Renal pelvis (tissue), 4 donors: ENCODE data around the gene SPOCK3. TPM values are rescaled to one million over a fixed set of nuclear protein-coding genes. Genes with fewer than 3 reads are reported as not detected.
"Not testable (repeated sequence)": the region's sequence is repeated elsewhere in the genome, so short reads cannot be mapped to it uniquely, and the experiment has no call there.

ENCODE experiments used
- DNase-seq: peaks from one replicate; pipeline ENCODE4 v3.0.0-alpha.2; 2013
- polyA plus RNA-seq, 3 donors: library from polyadenylated mRNA; unstranded; fragments of 120-200 nt; gene quantifications; one replicate each; pipeline ENCODE4 v1.2.1, GENCODE V29; 2013; ENCODE audit not compliant: insufficient read length in 3 of 3

Gene SPOCK3
- polyA plus RNA-seq, 3 donors: 6.2 to 13.3 (median 10.9) TPM

GRCh38 chr4:166827629-166828028, 406.7 kb downstream of the SPOCK3 start:
- no peak for DNase-seq

GRCh38 chr4:166827167-166827566, 407.1 kb downstream of the SPOCK3 start:
- no peak for DNase-seq

GRCh38 chr4:166823848-166824247, 410.4 kb downstream of the SPOCK3 start:
- no peak for DNase-seq

- DNase-seq: no peak
Measured at GRCh38 chr4:166823126-166823525, 411.2 kb downstream of the SPOCK3 start.

GRCh38 chr4:166822386-166822785, 411.9 kb downstream of the SPOCK3 start:
- no peak for DNase-seq

- peak; percentile 0 for DNase-seq
Measured at GRCh38 chr4:166816890-166817289, 417.4 kb downstream of the SPOCK3 start.

GRCh38 chr4:166808380-166808779, 425.9 kb downstream of the SPOCK3 start:
- DNase-seq: no peak

- DNase-seq: no peak
Measured at GRCh38 chr4:166802346-166802745, 431.9 kb downstream of the SPOCK3 start.

- no peak for DNase-seq
Measured at GRCh38 chr4:166798126-166798525, 436.2 kb downstream of the SPOCK3 start.

- no peak for DNase-seq
Measured at GRCh38 chr4:166777760-166778159, 456.5 kb downstream of the SPOCK3 start.

- DNase-seq: no peak
Measured at GRCh38 chr4:166763018-166763417, 471.3 kb downstream of the SPOCK3 start.

GRCh38 chr4:166741742-166742141, 492.6 kb downstream of the SPOCK3 start:
- DNase-seq: no peak

- DNase-seq: not testable (repeated sequence)
Measured at GRCh38 chr4:166739215-166739614, 495.1 kb downstream of the SPOCK3 start.

- no peak for DNase-seq
Measured at GRCh38 chr4:166737430-166737829, 496.9 kb downstream of the SPOCK3 start.

- DNase-seq: no peak
Measured at GRCh38 chr4:166735553-166735952, 498.7 kb downstream of the SPOCK3 start.

- DNase-seq: no peak
Measured at GRCh38 chr4:166734797-166735196, 499.5 kb downstream of the SPOCK3 start.

GRCh38 chr4:166733686-166734085, 500.6 kb downstream of the SPOCK3 start:
- no peak for DNase-seq

- DNase-seq: no peak
Measured at GRCh38 chr4:166726832-166727231, 507.5 kb downstream of the SPOCK3 start.

- no peak for DNase-seq
Measured at GRCh38 chr4:166724369-166724768, 509.9 kb downstream of the SPOCK3 start.

GRCh38 chr4:166723532-166724140, 510.7 kb downstream of the SPOCK3 start:
- DNase-seq: no peak

GRCh38 chr4:166715748-166716713, 518.3 kb downstream of the SPOCK3 start:
- DNase-seq: not testable (repeated sequence)

- no peak for DNase-seq
Measured at GRCh38 chr4:166700592-166700991, 533.7 kb downstream of the SPOCK3 start.

- DNase-seq: no peak
Measured at GRCh38 chr4:166688835-166689234, 545.5 kb downstream of the SPOCK3 start.
